Measurements from ENCODE around the gene CTSW.

Gene CTSW

DNA sequence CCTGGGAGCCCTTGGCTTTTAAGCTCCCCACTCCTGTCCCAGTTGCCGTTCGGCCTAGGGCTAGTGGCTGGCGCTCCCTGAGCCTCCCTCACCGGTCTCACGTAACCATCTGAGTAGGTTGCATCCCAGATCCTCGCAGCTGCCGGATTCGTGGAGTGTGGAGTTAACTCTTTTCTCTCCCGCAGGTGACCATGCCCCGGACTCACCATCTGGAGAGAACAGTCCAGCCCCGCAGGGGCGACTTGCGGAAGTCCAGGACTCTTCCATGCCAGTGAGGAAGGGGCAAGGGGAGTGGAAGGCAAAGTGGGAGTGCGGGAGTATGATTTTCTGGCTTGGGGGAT is 18.5 kb upstream of the CTSW start:
- no peak for TF ChIP-seq ZFX (IDR thresholded peaks at IDR 0.05; ENCODE audit: borderline replicate concordance)
- TF ChIP-seq, protein P1, sequence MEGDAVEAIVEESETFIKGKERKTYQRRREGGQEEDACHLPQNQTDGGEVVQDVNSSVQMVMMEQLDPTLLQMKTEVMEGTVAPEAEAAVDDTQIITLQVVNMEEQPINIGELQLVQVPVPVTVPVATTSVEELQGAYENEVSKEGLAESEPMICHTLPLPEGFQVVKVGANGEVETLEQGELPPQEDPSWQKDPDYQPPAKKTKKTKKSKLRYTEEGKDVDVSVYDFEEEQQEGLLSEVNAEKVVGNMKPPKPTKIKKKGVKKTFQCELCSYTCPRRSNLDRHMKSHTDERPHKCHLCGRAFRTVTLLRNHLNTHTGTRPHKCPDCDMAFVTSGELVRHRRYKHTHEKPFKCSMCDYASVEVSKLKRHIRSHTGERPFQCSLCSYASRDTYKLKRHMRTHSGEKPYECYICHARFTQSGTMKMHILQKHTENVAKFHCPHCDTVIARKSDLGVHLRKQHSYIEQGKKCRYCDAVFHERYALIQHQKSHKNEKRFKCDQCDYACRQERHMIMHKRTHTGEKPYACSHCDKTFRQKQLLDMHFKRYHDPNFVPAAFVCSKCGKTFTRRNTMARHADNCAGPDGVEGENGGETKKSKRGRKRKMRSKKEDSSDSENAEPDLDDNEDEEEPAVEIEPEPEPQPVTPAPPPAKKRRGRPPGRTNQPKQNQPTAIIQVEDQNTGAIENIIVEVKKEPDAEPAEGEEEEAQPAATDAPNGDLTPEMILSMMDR (IDR thresholded peaks at IDR 0.05), result no peak

DNA sequence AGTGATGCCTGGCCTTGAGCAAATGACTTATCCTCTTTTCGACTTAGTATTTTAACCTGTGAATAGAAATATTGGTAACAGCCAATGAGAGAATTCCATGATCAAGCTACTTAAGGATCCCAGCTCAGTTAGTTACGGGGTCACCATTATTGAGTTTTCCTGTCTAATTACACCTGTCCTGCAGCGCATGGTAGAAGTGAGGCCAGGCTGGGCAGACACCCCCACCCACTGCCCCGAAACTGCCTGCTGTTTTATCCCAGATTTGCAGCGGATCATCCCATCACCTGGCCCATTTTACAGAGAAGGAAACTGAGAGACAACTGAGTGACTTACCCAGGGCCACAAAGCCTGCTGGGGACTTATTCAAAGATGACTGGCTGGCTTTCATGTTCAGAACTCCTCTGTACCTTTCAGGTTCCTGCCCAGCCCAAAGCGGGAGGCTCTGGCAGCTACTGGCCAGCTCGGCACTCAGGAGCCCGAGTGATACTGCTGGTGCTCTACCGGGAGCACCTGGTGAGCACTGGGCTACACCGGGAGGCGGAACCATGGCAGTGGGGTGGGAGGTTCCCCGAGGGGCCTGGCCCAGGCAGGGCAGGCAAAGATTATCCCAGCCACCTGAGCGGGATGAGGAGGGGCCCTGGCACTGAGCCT is 18.0 kb upstream of the CTSW start:
- peak overlapping the region; percentile 99 for H3K27ac ChIP-seq
- TF ChIP-seq, protein P1 (IDR thresholded peaks at IDR 0.05), result no peak
- TF ChIP-seq ZFX (IDR thresholded peaks at IDR 0.05; ENCODE audit: borderline replicate concordance), result no peak

More for the DNA sequence above, 18.5 kb upstream of the CTSW start:
- peak overlapping the region; percentile 99 for H3K27ac ChIP-seq

DNA sequence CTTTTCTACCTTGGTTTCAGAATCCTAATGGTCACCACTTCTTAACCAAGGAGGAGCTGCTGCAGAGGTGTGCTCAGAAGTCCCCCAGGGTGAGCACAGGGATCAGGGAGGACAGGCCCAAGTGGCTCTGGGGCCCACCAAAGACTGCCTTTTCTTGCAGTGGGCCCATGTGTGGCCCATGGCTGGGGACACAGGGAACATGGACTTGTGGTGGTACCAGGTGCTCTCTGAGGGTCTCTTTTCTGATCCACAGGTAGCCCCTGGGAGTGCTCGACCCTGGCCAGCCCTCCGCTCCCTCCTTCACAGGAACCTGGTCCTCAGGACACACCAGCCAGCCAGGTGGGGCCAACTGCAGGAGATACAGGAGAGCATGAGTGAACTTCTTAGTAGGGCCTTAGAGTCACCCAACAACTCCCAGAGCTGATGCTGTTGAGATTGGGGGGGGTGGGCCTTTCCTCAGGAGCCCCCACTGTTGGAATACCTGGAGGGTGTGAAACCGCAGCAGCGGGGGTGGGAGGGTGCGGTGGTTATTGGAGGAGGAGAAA is 17.4 kb upstream of the CTSW start:
- TF ChIP-seq, protein P1 (IDR thresholded peaks at IDR 0.05), result no peak
- no peak for TF ChIP-seq ZFX (IDR thresholded peaks at IDR 0.05; ENCODE audit: borderline replicate concordance)
- peak overlapping the region; percentile 99; the same call in 1 of the 2 replicates for H3K27ac ChIP-seq

DNA sequence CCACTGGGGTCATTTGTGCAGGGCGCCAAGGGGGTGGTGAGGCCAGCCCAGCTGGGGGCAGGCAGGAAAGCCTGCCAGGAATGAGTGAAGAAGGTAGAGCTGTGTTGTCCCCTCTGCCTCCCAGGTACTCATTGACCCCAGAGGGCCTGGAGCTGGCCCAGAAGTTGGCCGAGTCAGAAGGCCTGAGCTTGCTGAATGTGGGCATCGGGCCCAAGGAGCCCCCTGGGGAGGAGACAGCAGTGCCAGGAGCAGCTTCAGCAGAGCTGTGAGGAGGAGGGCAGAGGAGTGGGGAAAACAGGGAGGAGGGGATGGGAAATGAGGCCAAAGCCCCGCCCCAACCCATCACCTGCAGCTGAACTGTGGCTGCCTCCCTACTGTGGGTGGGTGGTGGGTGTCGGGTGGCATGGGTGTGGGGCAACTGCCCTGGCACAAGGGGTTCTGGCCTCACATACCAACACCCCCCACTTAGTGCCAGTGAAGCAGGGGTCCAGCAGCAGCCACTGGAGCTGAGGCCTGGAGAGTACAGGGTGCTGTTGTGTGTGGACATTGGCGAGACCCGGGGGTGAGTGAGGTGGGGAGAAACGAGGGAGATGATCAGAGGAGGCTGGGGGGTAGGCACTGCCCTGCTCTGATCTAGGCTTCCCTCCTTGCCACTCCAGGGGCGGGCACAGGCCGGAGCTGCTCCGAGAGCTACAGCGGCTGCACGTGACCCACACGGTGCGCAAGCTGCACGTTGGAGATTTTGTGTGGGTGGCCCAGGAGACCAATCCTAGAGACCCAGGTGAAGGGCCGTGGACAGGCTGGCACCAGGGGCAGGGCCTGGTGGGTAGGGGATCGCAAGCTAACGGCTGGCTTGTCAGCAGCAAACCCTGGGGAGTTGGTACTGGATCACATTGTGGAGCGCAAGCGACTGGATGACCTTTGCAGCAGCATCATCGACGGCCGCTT is 16.4 kb upstream of the CTSW start:
- H3K27ac ChIP-seq, result no peak overlapping the region
- TF ChIP-seq, protein P1 (IDR thresholded peaks at IDR 0.05), result no peak
- no peak for TF ChIP-seq ZFX (IDR thresholded peaks at IDR 0.05; ENCODE audit: borderline replicate concordance)

DNA sequence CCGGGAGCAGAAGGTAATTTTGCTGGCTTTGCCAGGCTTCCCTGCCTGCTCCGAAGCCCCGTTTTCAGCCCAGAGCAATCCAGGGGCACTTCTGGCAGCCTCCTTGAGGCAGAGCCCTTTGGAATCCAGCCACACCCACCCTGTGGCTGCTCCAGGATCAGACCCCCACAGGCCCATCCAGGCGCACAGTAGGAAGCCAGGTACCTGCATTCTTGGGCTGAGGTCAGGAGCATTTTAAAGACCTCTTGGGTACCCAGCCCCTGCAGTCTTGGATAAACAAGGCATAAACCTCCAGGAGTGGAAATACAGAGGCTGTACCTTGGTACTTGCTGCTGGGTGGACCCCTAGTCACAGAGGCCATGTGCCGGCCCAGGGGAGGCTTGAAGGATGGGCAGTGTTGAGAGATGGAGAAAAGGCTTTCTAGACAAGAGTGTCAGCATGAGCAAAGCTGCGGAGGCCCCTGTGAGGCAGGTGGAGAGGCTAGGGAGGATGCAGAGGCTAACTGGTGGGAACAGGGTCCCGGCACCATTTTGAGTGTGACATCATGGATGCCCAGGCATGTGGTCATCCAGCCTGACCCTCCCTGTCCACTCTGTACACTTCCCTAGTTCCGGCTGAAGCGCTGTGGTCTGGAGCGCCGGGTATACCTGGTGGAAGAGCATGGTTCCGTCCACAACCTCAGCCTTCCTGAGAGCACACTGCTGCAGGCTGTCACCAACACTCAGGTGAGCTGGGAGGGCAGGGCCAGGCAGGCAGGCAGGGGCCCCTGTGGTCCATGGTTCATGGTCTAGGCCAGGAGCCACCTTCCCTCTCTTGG is 15.5 kb upstream of the CTSW start:
- no peak for TF ChIP-seq ZFX (IDR thresholded peaks at IDR 0.05; ENCODE audit: borderline replicate concordance)
- TF ChIP-seq, protein P1 (IDR thresholded peaks at IDR 0.05), result no peak
- no peak overlapping the region for H3K27ac ChIP-seq

DNA sequence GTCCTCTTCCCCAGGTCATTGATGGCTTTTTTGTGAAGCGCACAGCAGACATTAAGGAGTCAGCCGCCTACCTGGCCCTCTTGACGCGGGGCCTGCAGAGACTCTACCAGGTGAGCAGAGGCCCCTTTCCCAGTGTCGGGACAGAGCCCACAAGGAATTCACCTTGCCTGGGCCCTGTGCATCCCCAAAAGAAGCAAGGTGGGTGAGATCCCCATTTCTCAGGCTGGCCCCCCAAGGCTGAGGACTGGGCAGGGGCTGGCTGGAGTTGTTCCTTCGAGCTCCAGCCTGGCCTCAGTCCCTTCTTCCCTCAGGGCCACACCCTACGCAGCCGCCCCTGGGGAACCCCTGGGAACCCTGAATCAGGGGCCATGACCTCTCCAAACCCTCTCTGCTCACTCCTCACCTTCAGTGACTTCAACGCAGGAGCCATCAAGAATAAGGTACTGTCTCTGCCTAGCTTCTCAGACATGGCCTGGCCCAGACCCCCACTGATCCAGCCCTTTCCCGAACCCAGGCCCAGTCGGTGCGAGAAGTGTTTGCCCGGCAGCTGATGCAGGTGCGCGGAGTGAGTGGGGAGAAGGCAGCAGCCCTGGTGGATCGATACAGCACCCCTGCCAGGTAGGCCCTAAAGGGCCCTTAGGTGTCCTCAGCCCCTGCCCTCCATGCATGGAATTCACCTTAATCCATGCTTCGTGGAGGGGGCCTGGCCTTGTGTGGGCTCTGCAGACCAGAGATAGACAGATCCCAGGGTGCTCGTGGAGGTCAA is 14.7 kb upstream of the CTSW start:
- no peak overlapping the region for H3K27ac ChIP-seq
- TF ChIP-seq, protein P1 (IDR thresholded peaks at IDR 0.05), result no peak
- TF ChIP-seq ZFX (IDR thresholded peaks at IDR 0.05; ENCODE audit: borderline replicate concordance), result no peak
